Liver (tissue), 9 donors: ENCODE data around the gene CNTN2. TPM values are rescaled to one million over a fixed set of nuclear protein-coding genes. Genes with fewer than 3 reads are reported as not detected.

Experiments
- DNase-seq: peaks from one replicate; pipeline ENCODE4 v3.0.0-alpha.2; 2017; ENCODE audit warnings: low spot score
- H3K27ac ChIP-seq, 2 donors: one replicate each; pipeline ENCODE4 v1.7.0; 2013; ENCODE audit warnings: inconsistent platforms in 2 of 2, low read length in 2 of 2, control low read depth in 1 of 2, low read depth in 1 of 2, mild to moderate bottlenecking in 1 of 2
- H3K27me3 ChIP-seq, 4 donors: one replicate each; pipeline versions ENCODE4 v1.6.1 to v1.7.0; 2013; ENCODE audit warnings: low read length in 3 of 4, inconsistent platforms in 1 of 4, mild to moderate bottlenecking in 1 of 4, moderate library complexity in 1 of 4; ENCODE audit not compliant: control insufficient read depth in 4 of 4, insufficient read depth in 4 of 4
- H3K36me3 ChIP-seq, 4 donors: one replicate each; pipeline versions ENCODE4 v1.6.1 to v1.7.0; 2013; ENCODE audit warnings: low read length in 3 of 4, mild to moderate bottlenecking in 3 of 4, low read depth in 1 of 4, moderate library complexity in 1 of 4; ENCODE audit not compliant: control insufficient read depth in 4 of 4, insufficient read depth in 3 of 4
- H3K4me1 ChIP-seq, 4 donors: one replicate each; pipeline versions ENCODE4 v1.6.1 to v1.7.0; 2013; ENCODE audit warnings: low read length in 3 of 4, mild to moderate bottlenecking in 3 of 4, moderate library complexity in 1 of 4; ENCODE audit not compliant: control insufficient read depth in 4 of 4, insufficient read depth in 4 of 4
- H3K4me3 ChIP-seq, 3 donors: one replicate each; pipeline versions ENCODE4 v1.6.1 to v1.7.0; 2013; ENCODE audit warnings: low read length in 3 of 3, control low read depth in 1 of 3, low read depth in 1 of 3, mild to moderate bottlenecking in 1 of 3
- H3K9ac ChIP-seq, 2 donors: one replicate each; pipeline ENCODE4 v1.7.0; 2013; ENCODE audit warnings: low read length in 2 of 2, mild to moderate bottlenecking in 2 of 2, moderate library complexity in 2 of 2, control low read depth in 1 of 2, low read depth in 1 of 2
- H3K9me3 ChIP-seq, 4 donors: one replicate each; pipeline versions ENCODE4 v1.6.1 to v1.7.0; 2013; ENCODE audit warnings: low read length in 3 of 4; ENCODE audit not compliant: control insufficient read depth in 4 of 4
- ATF3 ChIP-seq: IDR thresholded peaks from 2 replicates; pipeline ENCODE4 v1.6.1; 2016; ENCODE audit warnings: antibody characterized with exemption
- CTCF ChIP-seq: fragments of 150-350 bp; IDR thresholded peaks from 2 replicates; pipeline ENCODE4 v1.5.1; 2017; ENCODE audit warnings: improper control_type of control experiment, low read depth, low read length; ENCODE audit not compliant: missing input control
- EGR1 ChIP-seq, 2 donors: IDR thresholded peaks; 2 replicates each; pipeline ENCODE4 v1.6.1; 2016 to 2018; ENCODE audit warnings: antibody characterized with exemption in 2 of 2, low read depth in 2 of 2
- FOXA1 ChIP-seq: IDR thresholded peaks from 2 replicates; pipeline ENCODE4 v1.6.1; 2016; ENCODE audit warnings: antibody characterized with exemption
- FOXA2 ChIP-seq: IDR thresholded peaks from 2 replicates; pipeline ENCODE4 v1.6.1; 2016; ENCODE audit warnings: antibody characterized with exemption
- GABPA ChIP-seq, 2 donors: IDR thresholded peaks in 1 of 2; conservative IDR thresholded peaks in 1 of 2; 2 replicates each; pipeline ENCODE4 v1.6.1; 2016; ENCODE audit warnings: antibody characterized with exemption in 2 of 2, mild to moderate bottlenecking in 1 of 2, moderate library complexity in 1 of 2
- HNF4A ChIP-seq, 2 donors: conservative IDR thresholded peaks; 2 replicates each; pipeline ENCODE4 v1.6.1; 2016; ENCODE audit warnings: antibody characterized with exemption in 2 of 2, mild to moderate bottlenecking in 2 of 2
- HNF4G ChIP-seq: IDR thresholded peaks from 2 replicates; pipeline ENCODE4 v1.6.1; 2016; ENCODE audit warnings: antibody characterized with exemption
- JUND ChIP-seq, 2 donors: IDR thresholded peaks; 2 replicates each; pipeline ENCODE4 v1.6.1; 2016; ENCODE audit warnings: antibody characterized with exemption in 2 of 2
- MAX ChIP-seq: IDR thresholded peaks from 2 replicates; pipeline ENCODE4 v1.6.1; 2016; ENCODE audit warnings: antibody characterized with exemption
- NR2F2 ChIP-seq: IDR thresholded peaks from 2 replicates; pipeline ENCODE4 v1.6.1; 2016; ENCODE audit warnings: antibody characterized with exemption
- RAD21 ChIP-seq, 2 donors: IDR thresholded peaks; 2 replicates each; pipeline ENCODE4 v1.6.1; 2016; ENCODE audit warnings: antibody characterized with exemption in 2 of 2, mild to moderate bottlenecking in 2 of 2
- REST ChIP-seq: IDR thresholded peaks from 2 replicates; pipeline ENCODE4 v1.6.1; 2016; ENCODE audit warnings: antibody characterized with exemption, mild to moderate bottlenecking
- RXRA ChIP-seq, 2 donors: IDR thresholded peaks; 2 replicates each; pipeline ENCODE4 v1.6.1; 2017 to 2018; ENCODE audit warnings: antibody characterized with exemption in 2 of 2, mild to moderate bottlenecking in 1 of 2
- SP1 ChIP-seq: IDR thresholded peaks from 2 replicates; pipeline ENCODE4 v1.6.1; 2018; ENCODE audit warnings: antibody characterized with exemption, mild to moderate bottlenecking
- TAF1 ChIP-seq: conservative IDR thresholded peaks from 2 replicates; pipeline ENCODE4 v1.6.1; 2016; ENCODE audit warnings: antibody characterized with exemption, mild to moderate bottlenecking
- YY1 ChIP-seq: IDR thresholded peaks from 2 replicates; pipeline ENCODE4 v1.6.1; 2016; ENCODE audit warnings: antibody characterized with exemption, mild to moderate bottlenecking
- ZBTB33 ChIP-seq: IDR thresholded peaks from 2 replicates; pipeline ENCODE4 v1.6.1; 2016; ENCODE audit warnings: antibody characterized with exemption
- WGBS: extraction: QIAGEN DNeasy Blood & Tissue Kit; methylation state at CpG from one replicate; pipeline ENCODE4 v1.1.7; 2013; 5-methylcytosine and 5-hydroxymethylcytosine counted together
- polyA plus RNA-seq, 2 donors: library from polyadenylated mRNA; stranded (reverse) in 1 of 2; unstranded in 1 of 2; fragments of 200-250 nt in 1 of 2; fragments of >200 nt in 1 of 2; fragmentation: Nextera tagmentation in 1 of 2; extraction: Ambion mirVana in 1 of 2; gene quantifications; one replicate each; pipeline versions ENCODE4 v1.2.1 to v1.2.3, GENCODE V29; 2013 to 2015
- total RNA-seq, 2 donors: library from RNA; depleted of rRNA; stranded (reverse); fragments of >200 nt; gene quantifications; one replicate each; pipeline ENCODE4 v1.2.3, GENCODE V29; 2014
- donor health status: healthy.
- donor health status: healthy.
- donor health status: healthy.
- donor health status: healthy.
- donor health status: healthy.

Gene CNTN2
- total and polyA plus RNA-seq, 4 donors: 0.05 to 0.25 (median 0.17) TPM

GRCh38 chr1:205064741-205065316 lies 21.8 kb downstream of the CNTN2 start:
- DNase-seq: no peak
- H3K27ac ChIP-seq: no peak overlapping the region
- peaks cover 0 to 3% (median 0%) of the 10 kb centered on the region in 4 donors for H3K4me1 ChIP-seq
- no peak overlapping the region for H3K9ac ChIP-seq
- H3K4me3 ChIP-seq: no peak overlapping the region
- H3K36me3 ChIP-seq: no peaks in the 10 kb centered on the region
- no peaks in the 10 kb centered on the region for H3K27me3 ChIP-seq
- WGBS: 92% methylated on average over 9 of the region's 9 CpGs
- no peak for TF ChIP-seq HNF4A (conservative IDR thresholded peaks at IDR 0.05)
- TF ChIP-seq YY1: no peak
- no peak for TF ChIP-seq FOXA1
- no peak for TF ChIP-seq NR2F2
- TF ChIP-seq FOXA2: no peak
- no peak for TF ChIP-seq EGR1 (IDR thresholded peaks at IDR 0.05; ENCODE audit: low read depth in 2 of 2)
- TF ChIP-seq CTCF: no peak
- no peak for TF ChIP-seq MAX
- TF ChIP-seq RXRA (IDR thresholded peaks at IDR 0.05): no peak
- TF ChIP-seq GABPA (IDR thresholded peaks at IDR 0.05 in 1 of 2, conservative IDR thresholded peaks at IDR 0.05 in 1 of 2): no peak
- no peak for TF ChIP-seq RAD21 (IDR thresholded peaks at IDR 0.05)
- no peak for TF ChIP-seq SP1
- TF ChIP-seq ATF3: no peak
- TF ChIP-seq ZBTB33: no peak
- no peak for TF ChIP-seq REST
- no peak for TF ChIP-seq HNF4G
- TF ChIP-seq JUND (IDR thresholded peaks at IDR 0.05): no peak
- no peak for TF ChIP-seq TAF1
- H3K9me3 ChIP-seq: no peaks in the 10 kb centered on the region
